ENCODE measurements around the gene ATM. TPM values are rescaled to one million over a fixed set of nuclear protein-coding genes. Genes with fewer than 3 reads are reported as not detected.

The ATM gene
- total and polyA plus RNA-seq, 2 experiments from 2014 or later = 27.6 to 59.3 TPM

DNA sequence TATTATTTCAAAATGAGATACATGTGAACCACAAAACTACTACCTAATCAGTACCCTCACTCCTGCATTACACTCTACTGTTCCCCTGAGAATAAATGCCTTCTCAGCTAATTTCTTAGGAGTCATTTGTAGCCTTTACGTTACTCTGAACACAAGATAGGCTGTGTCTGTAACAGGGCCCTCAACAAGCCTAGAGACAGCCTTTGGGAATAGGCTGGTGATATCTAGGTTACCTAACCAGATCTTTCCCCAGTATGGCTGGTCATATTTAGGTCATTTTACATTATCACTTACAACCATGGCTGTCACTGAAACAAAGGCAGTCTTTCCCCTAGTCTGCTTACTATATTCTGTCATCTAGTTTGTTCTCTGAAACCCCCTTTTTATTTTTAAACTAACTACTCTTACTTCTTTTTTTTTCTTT is 14.2 kb downstream of the ATM start:
- H3F3A ChIP-seq (replicated peaks; ENCODE audit: low read depth) = no peaks in the 10 kb centered on the region
- H3K36me3 Mint-ChIP-seq (ENCODE audit: low read depth) = peaks cover 38% of the 10 kb centered on the region
- no peaks in the 10 kb centered on the region; the same call in 1 of the 2 replicates for H4K20me1 ChIP-seq (replicated peaks; ENCODE audit: insufficient read depth)
- H3K36me3 ChIP-seq (ENCODE audit: insufficient read depth) = peaks cover 11% of the 10 kb centered on the region; the same call in 1 of the 2 replicates
- no peaks in the 10 kb centered on the region for H3K4me1 Mint-ChIP-seq
- H2AFZ ChIP-seq = no peak overlapping the region
- no peaks in the 10 kb centered on the region for H3K9me2 ChIP-seq (ENCODE audit: insufficient read depth)
- no peaks in the 10 kb centered on the region for H3K9me3 Mint-ChIP-seq
- ATAC-seq (no peak), DNase-seq (ENCODE audit: low spot score) (no peak)
- no peak overlapping the region for H3K4me3 Mint-ChIP-seq
- no peaks in the 10 kb centered on the region for H3K27me3 Mint-ChIP-seq (ENCODE audit: insufficient read depth, low read depth, poor library complexity)
- H3K79me2 ChIP-seq (replicated peaks; ENCODE audit: insufficient read depth) = no peaks in the 10 kb centered on the region
- no peak overlapping the region for H3K27ac Mint-ChIP-seq
- H3K4me1 ChIP-seq (ENCODE audit: insufficient read depth) = no peaks in the 10 kb centered on the region
- H3K27me3 ChIP-seq (ENCODE audit: insufficient read depth) = no peaks in the 10 kb centered on the region
- H3K4me3 ChIP-seq = no peak overlapping the region
- TF ChIP-seq ZNF331 (CRISPR knock-in tag; IDR thresholded peaks at IDR 0.05; ENCODE audit: low read depth) = no peak
- no peak for TF ChIP-seq EZH2 (IDR thresholded peaks at IDR 0.05; ENCODE audit: low read depth, unreplicated experiment)
- TF ChIP-seq CREB1 (CRISPR knock-in tag; IDR thresholded peaks at IDR 0.05; ENCODE audit: low read depth) = no peak
- TF ChIP-seq STAT1 (IDR thresholded peaks at IDR 0.05; ENCODE audit: unreplicated experiment) = no peak
- TF ChIP-seq POLR2AphosphoS5 (IDR thresholded peaks at IDR 0.05; ENCODE audit: low read depth) = no peak
- TF ChIP-seq, protein P1, sequence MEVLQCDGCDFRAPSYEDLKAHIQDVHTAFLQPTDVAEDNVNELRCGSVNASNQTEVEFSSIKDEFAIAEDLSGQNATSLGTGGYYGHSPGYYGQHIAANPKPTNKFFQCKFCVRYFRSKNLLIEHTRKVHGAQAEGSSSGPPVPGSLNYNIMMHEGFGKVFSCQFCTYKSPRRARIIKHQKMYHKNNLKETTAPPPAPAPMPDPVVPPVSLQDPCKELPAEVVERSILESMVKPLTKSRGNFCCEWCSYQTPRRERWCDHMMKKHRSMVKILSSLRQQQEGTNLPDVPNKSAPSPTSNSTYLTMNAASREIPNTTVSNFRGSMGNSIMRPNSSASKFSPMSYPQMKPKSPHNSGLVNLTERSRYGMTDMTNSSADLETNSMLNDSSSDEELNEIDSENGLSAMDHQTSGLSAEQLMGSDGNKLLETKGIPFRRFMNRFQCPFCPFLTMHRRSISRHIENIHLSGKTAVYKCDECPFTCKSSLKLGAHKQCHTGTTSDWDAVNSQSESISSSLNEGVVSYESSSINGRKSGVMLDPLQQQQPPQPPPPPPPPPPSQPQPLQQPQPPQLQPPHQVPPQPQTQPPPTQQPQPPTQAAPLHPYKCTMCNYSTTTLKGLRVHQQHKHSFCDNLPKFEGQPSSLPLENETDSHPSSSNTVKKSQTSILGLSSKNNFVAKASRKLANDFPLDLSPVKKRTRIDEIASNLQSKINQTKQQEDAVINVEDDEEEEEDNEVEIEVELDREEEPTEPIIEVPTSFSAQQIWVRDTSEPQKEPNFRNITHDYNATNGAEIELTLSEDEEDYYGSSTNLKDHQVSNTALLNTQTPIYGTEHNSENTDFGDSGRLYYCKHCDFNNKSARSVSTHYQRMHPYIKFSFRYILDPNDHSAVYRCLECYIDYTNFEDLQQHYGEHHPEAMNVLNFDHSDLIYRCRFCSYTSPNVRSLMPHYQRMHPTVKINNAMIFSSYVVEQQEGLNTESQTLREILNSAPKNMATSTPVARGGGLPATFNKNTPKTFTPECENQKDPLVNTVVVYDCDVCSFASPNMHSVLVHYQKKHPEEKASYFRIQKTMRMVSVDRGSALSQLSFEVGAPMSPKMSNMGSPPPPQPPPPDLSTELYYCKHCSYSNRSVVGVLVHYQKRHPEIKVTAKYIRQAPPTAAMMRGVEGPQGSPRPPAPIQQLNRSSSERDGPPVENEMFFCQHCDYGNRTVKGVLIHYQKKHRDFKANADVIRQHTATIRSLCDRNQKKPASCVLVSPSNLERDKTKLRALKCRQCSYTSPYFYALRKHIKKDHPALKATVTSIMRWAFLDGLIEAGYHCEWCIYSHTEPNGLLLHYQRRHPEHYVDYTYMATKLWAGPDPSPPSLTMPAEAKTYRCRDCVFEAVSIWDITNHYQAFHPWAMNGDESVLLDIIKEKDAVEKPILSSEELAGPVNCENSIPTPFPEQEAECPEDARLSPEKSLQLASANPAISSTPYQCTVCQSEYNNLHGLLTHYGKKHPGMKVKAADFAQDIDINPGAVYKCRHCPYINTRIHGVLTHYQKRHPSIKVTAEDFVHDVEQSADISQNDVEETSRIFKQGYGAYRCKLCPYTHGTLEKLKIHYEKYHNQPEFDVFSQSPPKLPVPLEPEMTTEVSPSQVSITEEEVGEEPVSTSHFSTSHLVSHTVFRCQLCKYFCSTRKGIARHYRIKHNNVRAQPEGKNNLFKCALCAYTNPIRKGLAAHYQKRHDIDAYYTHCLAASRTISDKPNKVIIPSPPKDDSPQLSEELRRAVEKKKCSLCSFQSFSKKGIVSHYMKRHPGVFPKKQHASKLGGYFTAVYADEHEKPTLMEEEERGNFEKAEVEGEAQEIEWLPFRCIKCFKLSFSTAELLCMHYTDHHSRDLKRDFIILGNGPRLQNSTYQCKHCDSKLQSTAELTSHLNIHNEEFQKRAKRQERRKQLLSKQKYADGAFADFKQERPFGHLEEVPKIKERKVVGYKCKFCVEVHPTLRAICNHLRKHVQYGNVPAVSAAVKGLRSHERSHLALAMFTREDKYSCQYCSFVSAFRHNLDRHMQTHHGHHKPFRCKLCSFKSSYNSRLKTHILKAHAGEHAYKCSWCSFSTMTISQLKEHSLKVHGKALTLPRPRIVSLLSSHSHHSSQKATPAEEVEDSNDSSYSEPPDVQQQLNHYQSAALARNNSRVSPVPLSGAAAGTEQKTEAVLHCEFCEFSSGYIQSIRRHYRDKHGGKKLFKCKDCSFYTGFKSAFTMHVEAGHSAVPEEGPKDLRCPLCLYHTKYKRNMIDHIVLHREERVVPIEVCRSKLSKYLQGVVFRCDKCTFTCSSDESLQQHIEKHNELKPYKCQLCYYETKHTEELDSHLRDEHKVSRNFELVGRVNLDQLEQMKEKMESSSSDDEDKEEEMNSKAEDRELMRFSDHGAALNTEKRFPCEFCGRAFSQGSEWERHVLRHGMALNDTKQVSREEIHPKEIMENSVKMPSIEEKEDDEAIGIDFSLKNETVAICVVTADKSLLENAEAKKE (CRISPR knock-in tag; IDR thresholded peaks at IDR 0.05) = no peak
- TF ChIP-seq, protein P2, sequence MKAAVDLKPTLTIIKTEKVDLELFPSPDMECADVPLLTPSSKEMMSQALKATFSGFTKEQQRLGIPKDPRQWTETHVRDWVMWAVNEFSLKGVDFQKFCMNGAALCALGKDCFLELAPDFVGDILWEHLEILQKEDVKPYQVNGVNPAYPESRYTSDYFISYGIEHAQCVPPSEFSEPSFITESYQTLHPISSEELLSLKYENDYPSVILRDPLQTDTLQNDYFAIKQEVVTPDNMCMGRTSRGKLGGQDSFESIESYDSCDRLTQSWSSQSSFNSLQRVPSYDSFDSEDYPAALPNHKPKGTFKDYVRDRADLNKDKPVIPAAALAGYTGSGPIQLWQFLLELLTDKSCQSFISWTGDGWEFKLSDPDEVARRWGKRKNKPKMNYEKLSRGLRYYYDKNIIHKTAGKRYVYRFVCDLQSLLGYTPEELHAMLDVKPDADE (IDR thresholded peaks at IDR 0.05) = no peak
- no peak for TF ChIP-seq EZH2phosphoT487 (IDR thresholded peaks at IDR 0.05; ENCODE audit: unreplicated experiment)
- no peak for TF ChIP-seq NANOG (IDR thresholded peaks at IDR 0.05; ENCODE audit: borderline replicate concordance)
- no peak for TF ChIP-seq JUNB (IDR thresholded peaks at IDR 0.05; ENCODE audit: unreplicated experiment)
- no peak for TF ChIP-seq CTCF (conservative IDR thresholded peaks at IDR 0.05; ENCODE audit: low read depth in 2 of 2)
- no peak for TF ChIP-seq ZNF114 (CRISPR knock-in tag; IDR thresholded peaks at IDR 0.05)
- TF ChIP-seq, protein P3, sequence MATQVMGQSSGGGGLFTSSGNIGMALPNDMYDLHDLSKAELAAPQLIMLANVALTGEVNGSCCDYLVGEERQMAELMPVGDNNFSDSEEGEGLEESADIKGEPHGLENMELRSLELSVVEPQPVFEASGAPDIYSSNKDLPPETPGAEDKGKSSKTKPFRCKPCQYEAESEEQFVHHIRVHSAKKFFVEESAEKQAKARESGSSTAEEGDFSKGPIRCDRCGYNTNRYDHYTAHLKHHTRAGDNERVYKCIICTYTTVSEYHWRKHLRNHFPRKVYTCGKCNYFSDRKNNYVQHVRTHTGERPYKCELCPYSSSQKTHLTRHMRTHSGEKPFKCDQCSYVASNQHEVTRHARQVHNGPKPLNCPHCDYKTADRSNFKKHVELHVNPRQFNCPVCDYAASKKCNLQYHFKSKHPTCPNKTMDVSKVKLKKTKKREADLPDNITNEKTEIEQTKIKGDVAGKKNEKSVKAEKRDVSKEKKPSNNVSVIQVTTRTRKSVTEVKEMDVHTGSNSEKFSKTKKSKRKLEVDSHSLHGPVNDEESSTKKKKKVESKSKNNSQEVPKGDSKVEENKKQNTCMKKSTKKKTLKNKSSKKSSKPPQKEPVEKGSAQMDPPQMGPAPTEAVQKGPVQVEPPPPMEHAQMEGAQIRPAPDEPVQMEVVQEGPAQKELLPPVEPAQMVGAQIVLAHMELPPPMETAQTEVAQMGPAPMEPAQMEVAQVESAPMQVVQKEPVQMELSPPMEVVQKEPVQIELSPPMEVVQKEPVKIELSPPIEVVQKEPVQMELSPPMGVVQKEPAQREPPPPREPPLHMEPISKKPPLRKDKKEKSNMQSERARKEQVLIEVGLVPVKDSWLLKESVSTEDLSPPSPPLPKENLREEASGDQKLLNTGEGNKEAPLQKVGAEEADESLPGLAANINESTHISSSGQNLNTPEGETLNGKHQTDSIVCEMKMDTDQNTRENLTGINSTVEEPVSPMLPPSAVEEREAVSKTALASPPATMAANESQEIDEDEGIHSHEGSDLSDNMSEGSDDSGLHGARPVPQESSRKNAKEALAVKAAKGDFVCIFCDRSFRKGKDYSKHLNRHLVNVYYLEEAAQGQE (IDR thresholded peaks at IDR 0.05; ENCODE audit: unreplicated experiment) = no peak
- no peak overlapping the region for H3K27ac ChIP-seq (ENCODE audit: low read depth)
- H3K4me2 ChIP-seq = no peak overlapping the region
